HG03442 (cell line): ENCODE data around the gene WDR41.
"Not testable (repeated sequence)": the region's sequence is repeated elsewhere in the genome, so short reads cannot be mapped to it uniquely, and the experiment has no call there.

Experiments used
- ATAC-seq: cut with Tn5 transposase; IDR thresholded peaks from one replicate; pipeline ENCODE4 v1.9.1; 2021; ENCODE audit warnings: mild to moderate bottlenecking, moderate library complexity; ENCODE audit not compliant: unreplicated experiment

Gene WDR41

DNA sequence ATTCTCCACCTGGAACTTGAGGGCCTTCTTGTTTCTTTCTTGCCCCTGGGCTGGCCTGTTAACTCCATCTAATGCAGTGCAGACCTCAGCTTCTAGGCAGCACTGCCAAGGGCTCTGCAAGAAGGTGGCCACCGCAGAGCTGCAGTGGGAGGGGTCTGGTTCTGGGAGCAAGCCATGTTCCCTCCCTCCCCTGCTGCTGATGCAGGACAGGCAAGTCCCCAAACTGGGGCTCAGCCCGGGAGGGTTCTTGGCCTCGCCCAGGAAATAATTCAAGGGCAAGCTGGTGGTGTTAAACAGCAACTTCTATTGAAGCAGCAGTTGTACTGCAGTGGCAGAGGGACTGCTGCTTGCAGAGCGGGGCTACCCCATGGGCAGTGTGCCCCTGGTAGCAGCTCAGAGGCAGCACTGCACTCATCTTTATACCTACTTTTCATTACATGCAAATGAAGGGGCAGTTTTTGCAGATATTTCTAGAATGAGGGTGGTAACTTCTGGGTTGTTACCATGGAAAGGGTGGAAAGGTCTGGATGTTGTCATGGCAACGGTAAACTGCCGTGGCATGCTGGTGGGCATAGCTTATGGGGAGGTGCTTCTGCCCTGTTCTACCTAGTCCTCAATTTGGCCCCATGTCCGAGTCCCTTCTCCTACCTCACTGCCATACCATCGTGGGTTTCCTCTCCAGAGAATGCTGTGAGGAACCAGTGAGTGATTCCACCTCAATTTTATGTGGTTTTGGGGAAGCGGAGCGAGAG lies 82.1 kb downstream of the WDR41 start:
- ATAC-seq: no peak

DNA sequence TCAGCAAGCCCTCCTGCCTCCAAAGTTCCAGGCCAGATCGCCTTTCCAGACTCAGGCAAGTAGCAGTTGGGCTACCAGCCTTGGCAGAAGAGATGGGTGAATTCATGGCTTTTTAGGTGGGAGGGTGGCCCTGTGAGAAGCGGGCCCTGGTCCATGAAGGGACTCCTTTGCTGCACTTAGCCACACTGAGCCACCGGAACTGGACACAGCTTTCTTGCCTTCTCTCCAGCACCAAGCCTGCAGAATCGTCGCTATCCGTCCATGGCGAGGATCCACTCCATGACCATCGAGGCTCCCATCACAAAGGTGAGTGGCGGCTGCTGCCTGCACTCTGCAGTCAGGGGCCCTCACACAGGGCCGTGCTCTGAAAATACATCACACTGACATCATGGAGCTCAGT lies 85.0 kb downstream of the WDR41 start:
- ATAC-seq: no peak

DNA sequence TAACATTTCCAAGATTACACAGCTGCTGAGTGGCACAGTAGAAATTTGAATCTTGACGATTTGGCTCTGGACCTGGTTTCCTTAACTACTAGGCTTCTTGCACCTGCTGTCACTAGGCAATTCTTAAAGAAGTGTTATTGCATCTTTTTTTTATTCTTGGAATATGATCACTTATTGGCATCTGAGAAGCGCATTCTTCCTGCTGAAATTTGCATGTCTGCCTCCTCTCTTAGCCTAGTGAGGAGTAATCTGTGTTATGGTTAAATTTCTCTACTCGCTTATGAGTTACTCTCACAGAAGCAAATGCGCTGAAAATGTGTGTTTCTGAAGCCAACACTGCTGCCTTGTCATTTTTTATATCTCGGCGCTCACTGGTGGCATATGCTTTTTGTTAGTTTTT lies 89.3 kb downstream of the WDR41 start:
- ATAC-seq: no peak

DNA sequence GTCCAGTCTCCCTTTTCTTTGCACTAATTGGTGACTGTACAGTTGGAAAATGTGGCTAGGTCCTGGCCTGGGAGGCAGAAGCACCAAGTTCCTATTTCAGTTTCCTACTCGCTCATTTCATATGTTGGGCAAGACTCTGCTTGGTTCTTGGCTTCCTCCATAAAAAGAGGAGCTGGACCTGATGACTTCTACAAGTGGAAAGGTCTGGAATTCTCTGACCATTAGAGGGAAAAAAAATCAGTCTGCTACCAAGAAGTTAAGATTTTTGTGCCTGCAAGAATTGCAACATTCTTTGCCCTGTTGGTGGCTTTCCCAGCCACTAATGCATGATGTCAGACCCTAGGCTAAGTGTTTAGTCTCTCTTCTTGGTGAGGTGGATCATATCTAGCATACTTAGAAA lies 91.5 kb downstream of the WDR41 start:
- ATAC-seq: no peak

DNA sequence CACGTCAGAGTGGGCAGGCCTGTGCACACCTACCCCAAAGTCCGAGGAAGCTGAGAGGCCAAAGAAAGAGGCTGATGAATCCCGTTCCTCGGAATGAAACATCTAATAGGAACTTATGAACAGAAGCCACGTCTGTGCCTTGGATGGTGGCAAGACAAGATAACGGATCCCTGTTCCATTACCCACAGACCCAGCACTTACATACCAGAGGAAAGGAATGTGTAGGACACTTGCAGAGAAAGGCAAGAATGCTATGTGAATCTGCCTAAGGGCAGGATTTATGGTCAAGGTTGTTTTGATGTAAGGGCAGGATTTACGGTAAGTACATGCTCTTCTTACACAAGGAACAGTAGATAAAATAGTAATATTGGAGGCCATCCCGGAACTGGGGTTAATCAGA lies 93.2 kb downstream of the WDR41 start:
- ATAC-seq: no peak

DNA sequence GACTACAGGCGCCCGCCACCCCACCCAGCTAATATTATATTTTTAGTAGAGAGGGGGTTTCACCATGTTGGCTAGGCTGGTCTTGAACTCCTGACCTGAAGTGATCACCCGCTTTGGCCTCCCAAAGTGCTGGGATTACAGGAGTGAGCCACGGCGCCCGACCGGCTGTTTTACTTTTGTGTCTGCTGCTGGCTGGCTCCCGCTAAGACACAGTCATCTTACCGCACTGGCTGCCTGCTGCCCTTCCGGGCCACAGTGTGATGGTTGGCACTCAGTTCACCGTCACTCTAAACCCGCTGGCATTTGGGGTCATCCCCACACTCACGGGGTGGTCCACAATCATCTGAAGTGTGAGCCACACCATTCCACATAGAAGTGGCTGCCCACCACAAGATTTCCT lies 93.7 kb downstream of the WDR41 start:
- ATAC-seq: no peak

DNA sequence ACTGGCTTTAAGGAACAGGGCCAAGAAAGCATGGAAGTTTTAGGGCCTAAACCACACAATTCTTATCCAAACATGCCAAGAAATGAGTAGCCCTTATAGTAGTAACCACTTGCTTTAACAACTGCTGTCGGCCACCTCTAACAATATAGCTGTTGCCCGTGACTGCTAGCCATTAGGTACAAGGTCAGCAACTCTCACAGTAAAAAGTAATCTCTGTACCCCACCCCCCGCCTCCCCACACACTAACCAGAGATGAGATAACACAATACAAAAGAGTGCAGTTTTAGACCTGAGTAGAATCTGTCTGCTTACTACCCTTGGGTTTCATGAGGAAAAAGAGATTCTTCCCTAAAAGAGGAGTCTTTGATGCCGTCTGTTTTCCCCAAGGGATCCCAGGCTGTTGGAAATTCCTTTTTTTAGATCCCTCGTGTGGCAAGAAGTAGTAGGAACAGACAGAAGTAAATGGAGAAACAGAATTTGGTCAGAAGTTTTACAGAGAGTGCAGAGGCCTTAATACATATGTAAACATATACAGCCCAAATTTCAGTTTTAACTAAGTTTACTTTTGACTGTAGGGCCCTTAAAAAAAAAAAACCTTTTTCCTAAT lies 94.3 kb downstream of the WDR41 start:
- no peak for ATAC-seq

DNA sequence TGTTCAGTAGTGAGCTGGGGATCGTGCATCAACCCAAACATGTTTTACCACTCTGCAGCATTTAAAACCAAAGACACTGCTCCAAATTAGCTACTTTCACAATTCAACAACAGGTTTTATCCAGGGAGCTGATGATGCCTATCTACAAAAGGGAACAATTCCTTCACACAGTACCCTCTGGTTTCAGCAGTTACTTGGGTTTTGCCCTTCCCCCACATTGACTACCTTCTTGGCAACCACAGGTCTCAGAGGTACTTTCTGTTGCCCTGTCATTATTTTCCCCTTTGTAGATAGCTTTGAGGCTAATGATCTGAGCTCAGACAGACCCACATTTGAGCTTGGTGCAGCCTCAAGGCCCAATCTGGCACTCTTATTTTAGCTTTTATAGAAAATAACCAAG lies 96.1 kb downstream of the WDR41 start:
- no peak for ATAC-seq

DNA sequence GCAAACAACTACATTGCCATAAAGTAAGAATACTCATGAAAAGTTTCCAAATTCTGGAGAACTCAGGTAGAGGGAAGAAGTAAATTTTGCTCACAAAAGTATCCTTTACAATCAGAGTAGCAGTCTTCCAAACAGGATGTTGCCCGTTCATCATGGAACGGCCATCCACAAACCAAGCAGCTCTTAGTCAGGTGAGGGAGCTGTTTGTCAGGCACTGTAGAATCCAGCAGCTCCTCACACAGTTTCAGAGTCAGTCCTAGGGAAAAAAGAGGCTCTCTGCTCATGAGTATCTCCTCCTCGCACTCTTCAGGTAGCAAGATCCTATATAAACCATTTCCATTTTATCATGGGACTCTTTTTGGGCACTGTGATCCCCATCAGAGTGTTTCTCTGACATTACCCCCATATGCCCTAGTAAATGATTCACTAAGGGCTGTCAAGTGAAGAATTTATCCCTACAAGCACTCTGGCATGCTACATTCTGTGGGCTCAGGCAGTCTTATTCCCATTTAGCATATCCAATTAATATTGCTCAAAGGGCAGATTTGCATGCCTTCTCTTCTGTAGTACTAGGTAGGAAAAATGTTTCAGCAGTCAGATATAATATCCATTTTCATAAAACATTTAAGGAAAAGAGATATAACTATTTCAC lies 97.9 kb downstream of the WDR41 start:
- no peak for ATAC-seq

DNA sequence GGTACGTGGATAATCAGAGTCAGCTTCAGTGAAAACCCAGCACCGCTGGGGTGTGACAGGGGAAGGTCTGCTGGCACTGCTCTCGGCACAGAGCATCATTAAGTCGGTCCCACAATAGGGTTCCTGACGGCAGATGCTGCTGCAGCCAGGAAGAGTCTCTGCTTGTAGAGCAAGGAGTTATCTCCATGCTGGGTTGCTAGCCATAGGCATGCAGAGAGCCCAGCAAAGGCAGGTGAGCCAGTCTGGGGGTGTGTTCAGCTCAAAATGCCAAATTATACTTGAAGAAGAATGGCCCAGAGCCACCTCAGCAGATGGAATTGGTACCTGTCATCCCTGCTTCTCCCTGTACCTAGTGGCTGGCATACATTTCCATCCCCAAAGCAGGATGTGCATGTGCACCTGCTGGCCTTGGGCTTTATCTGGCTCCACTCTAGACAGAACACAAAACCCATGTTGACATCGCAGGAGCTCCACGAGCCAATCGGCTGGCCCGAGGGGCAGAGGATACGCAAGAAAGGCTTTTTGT lies 100.8 kb downstream of the WDR41 start:
- ATAC-seq: no peak

DNA sequence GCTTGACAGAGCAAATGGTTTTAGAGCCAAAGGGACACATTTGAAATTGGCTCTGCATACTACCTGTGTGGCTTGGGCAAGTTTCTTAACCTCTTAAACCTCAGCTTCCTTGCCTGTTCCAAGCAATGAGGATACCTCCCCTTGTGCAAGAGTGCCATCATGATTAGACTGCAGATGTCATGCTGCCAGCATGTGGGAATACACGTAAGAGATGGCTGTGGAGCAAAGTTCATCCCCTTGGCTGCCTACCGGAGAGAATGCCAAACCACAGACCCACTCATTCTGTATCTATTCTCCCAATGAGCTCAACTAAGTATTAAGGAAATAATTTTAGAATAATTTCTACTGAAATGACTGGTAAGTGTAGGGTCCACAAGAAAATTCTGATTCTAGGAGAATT lies 101.3 kb downstream of the WDR41 start:
- ATAC-seq: no peak

DNA sequence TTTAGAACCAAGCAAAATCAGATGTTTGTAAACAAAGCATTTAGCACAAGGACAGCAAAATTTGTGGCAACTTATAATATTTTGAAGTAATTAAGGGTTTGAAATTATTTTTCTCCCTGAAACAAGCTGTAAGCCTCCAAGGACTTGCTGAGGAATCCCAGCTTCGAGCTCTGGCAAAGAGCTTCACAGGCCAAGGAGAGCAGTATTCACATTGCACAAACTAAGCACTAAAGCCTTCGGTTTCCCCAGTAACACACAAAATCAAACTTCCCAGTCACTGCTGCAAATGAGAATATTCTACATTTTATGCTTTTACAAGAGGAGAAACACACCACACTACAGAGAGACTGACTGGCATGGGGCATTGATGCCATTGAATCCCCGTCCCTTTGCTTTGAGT lies 101.9 kb downstream of the WDR41 start:
- no peak for ATAC-seq

DNA sequence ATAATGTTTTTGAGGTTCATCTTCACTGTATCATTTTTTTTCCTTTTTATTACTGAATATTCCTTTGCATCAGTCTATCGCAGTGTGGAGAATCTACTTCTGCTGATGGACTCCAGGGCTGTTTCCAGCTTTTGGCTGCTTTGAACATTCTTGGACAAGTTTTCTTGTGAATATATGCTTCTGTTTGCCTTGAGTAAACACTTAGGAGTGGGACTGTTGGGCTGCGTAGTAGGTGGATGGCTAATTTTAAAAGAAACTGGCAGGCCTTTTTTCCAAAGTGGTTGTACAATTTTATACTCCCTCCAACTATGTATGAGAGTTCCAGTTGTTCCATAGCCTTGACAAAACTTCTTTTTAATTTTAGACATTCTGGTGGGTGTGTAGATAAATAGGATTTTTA lies 102.4 kb downstream of the WDR41 start:
- ATAC-seq: no peak

DNA sequence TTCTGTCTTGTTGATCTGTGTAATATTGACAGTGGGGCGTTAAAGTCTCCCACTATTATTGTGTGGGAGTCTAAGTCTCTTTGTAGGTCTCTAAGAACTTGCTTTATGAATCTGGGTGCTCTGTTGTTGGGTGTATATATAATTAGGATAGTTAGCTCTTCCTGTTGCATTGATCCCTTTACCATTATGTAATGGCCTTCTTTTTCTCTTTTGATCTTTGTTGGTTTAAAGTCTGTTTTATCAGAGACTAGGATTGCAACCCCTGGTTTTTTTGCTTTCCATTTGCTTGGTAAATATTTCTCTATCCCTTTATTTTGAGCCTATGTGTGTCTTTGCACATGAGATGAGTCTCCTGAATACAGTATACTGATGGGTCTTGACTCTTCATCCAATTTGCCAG lies 105.8 kb downstream of the WDR41 start:
- not testable (repeated sequence) for ATAC-seq

DNA sequence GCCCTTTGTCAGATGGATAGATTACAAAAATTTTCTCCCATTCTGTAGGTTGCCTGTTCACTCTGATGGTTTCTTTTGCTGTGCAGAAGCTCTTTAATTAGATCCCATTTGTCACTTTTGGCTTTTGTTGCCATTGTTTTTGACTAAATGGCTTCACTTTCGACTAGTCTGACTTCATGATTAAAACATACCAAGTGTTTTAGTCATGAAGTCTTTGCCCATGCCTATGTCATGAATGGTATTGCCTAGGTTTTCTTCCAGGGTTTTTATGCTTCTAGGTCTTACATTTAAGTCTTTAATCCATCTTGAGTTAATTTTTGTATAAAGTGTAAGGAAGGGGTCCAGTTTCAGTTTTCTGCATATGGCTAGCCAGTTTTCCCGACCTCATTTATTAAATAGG lies 108.8 kb downstream of the WDR41 start:
- ATAC-seq: not testable (repeated sequence)
